ENCODE measurements around the gene FMR1. TPM values are rescaled to one million over a fixed set of nuclear protein-coding genes. Genes with fewer than 3 reads are reported as not detected.

The FMR1 gene
- total and polyA plus RNA-seq, 4 experiments from 2014 or later = 5.8 to 88.8 (median 45.1) TPM

DNA sequence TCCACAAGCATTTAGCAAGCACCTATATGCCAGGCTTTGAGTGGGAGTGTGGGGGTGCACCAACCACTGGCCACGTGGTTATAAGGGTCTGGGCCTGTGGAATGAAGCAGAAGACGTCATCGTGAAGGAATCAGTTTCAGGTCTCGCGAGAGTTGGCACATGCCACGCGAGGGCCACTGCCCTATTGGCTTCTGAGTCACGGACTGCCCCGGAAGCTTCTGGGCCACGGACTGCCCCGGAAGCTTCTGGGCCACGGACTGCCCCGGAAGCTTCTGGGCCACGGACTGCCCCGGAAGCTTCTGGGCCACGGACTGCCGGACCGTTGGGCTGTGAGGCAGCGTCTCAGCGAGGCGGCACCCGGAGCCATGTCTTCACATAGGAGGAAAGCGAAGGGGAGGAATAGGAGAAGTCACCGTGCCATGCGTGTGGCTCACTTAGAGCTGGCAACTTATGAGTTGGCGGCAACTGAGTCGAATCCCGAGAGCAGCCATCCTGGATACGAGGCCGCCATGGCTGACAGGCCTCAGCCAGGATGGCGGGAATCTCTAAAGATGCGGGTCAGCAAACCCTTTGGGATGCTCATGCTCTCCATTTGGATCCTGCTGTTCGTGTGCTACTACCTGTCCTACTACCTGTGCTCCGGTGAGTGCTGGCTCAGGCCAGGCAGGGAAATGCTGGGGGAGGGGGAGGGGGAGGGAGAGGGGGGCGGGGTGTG is 69.5 kb downstream of the FMR1 start, which contains the start of gene FMR1NB:
Gene FMR1NB, plus strand, starts transcription at position 300 of the 715 bp plus-strand sequence. Its CDS starts 66 bp downstream, at position 366.
- no peak within 1 kb of the TSS for H3K27ac ChIP-seq (ENCODE audit: low read depth, low read length)
- no peak for DNase-seq
- Mint-ChIP-seq H3K4me3 (no peak within 1 kb of the TSS), H3K9me3 (peaks cover 0 to 6% (median under 1%) of the 10 kb centered on the region in 8 donors), H3K4me1 (no peaks in the 10 kb centered on the region), H3K27ac (no peak within 1 kb of the TSS), H3K27me3 (no peaks in the 10 kb centered on the region), H3K36me3 (no peaks in the 10 kb centered on the region)
- intact Hi-C loops (cut with micrococcal nuclease) = no loop called here
- H3K4me1 ChIP-seq (ENCODE audit: insufficient read depth, low read length) = no peaks in the 10 kb centered on the region
- CTCF ChIA-PET (ENCODE audit: partially characterized antibody) = no interaction called here
- H3K36me3 ChIP-seq (ENCODE audit: insufficient read depth, low read length) = no peaks in the 10 kb centered on the region
- H3K27me3 ChIP-seq (ENCODE audit: insufficient read depth, low read length) = no peaks in the 10 kb centered on the region
- no peak within 1 kb of the TSS for H3K4me3 ChIP-seq (ENCODE audit: low read length in 2 of 2)
- H3K9me3 ChIP-seq (ENCODE audit: control insufficient read depth in 1 of 2, low read length in 2 of 2) = no peaks in the 10 kb centered on the region
- POLR2A ChIA-PET (ENCODE audit: partially characterized antibody) = no interaction called here

Other genes with a start within 250 kb of the FMR1 start
- gene FMR1NB, start 69.4 kb downstream of the FMR1 start, total RNA-seq = not detected
- gene FMR1NB, start 69.4 kb downstream of the FMR1 start, polyA plus RNA-seq = not detected

All from CD4-positive, alpha-beta memory T cell (primary cell).